GM10266 (cell line): Measurements from ENCODE around the gene CSNK2B.

Experiments
- DNase-seq: peaks from one replicate; pipeline ENCODE4 v3.0.0; 2012; ENCODE audit errors: extremely low spot score
- CTCF ChIP-seq: IDR thresholded peaks from 2 replicates; pipeline ENCODE4 v1.5.1; 2012; ENCODE audit warnings: mild to moderate bottlenecking, low read depth; ENCODE audit not compliant: control insufficient read depth, insufficient read depth; ENCODE audit errors: missing control alignments

The CSNK2B gene

GRCh38 chr6:31658983-31659648 is 6.8 kb upstream of the CSNK2B start:
- no peak for TF ChIP-seq CTCF
- DNase-seq, result no peak

GRCh38 chr6:31659649-31660380 is 6.1 kb upstream of the CSNK2B start:
- no peak for DNase-seq
- TF ChIP-seq CTCF, result no peak

DNA sequence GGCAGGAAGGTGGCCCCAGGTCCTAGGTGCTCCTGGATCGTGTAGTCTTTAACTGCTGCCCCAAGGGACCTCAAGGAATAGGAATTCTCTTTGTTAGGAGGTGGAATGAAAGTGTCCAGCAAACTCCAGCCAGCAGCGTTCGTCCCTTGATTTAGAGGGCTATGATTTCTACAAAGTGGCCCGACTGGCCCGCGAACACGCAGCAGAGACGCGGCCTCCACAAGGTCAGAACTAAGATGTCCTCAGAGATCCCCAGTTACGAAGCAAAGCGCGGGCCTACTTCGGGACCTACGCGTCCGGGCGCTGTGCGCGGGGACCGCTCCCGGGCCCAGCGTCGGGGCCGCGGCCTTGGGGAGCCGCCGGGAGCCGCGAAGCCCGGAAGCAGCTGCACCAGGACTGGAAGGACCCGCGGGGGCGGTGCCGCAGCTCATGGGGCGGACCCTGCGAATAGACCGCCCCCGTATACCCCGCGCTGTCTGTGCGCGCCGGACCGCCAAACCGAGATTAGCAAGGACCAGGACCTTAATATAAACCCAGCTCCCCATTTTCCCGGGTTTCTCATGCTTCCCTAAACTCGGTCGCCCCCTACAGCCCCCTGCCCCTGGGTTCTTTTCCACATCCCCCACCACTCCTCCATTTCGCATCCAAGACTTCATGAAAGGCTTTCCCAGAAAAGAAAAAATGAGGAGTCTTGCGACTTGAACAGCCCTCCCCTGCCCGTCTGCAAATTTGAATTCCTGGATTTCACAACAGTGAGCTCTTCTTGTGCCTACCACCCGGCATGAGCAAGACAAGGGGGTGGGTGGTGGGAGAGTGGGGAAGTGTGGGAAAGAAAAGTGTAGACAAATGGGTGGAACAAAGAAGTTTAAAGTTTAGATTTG is 5.3 kb upstream of the CSNK2B start, which contains the start of gene C6orf47:
C6orf47 (minus strand) TSS at position 398 of the 881 bp plus-strand sequence. CDS start 831 bp downstream, outside the sequence.
- TF ChIP-seq CTCF, result no peak

DNA sequence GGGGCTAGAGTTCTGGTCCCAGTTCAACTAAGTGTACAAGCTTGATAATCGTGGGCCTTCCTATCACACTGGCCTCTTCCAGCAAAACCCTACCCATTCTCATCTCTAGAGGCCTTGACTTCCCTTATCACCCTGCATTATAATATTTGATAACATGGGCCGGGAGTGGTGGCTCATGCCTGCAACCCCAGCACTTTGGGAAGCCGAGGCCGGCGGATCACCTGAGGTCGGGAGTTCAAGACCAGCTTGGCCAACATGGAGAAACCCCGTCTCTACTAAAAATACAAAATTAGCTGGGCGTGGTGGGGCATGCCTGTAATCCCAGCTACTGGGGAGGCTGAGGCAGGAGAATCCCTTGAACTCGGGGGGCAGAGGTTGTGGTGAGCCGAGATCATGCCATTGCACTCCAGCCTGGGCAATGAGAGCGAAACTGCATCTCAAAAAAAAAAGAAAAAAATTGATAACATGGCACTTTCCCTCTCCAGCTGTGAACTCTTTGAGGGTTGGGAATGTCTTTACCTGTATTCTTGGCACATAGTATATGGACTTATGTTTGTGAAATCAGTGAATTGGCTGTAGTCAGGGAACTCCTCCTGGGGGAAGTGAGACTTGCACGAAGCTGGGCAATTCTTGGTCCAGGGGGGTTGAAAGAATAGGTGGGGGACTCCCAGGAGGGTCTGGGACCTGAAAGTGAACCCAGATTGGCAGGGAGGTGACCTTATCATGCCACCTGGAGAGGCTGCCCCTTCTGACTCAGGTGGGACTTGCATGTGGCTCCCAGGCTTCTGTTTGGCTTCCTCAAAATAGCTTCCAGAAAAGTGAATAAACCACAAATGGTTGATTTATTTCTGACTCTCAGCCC is 4.4 kb upstream of the CSNK2B start:
- DNase-seq, result no peak

More for the DNA sequence above, 5.3 kb upstream of the CSNK2B start, which contains the start of gene C6orf47:
- peak; percentile 85 for DNase-seq

GRCh38 chr6:31662124-31662723 is 3.7 kb upstream of the CSNK2B start:
- TF ChIP-seq CTCF, result no peak
- no peak for DNase-seq

More for the DNA sequence above, 4.4 kb upstream of the CSNK2B start:
- TF ChIP-seq CTCF, result no peak
